WI38 (cell line): ENCODE results near the gene RFK.
A peak's percentile ranks its signal among the peaks of the same experiment; 100 is the strongest.

Source experiments
- H3K4me3 ChIP-seq: 2 replicates; pipeline ENCODE4 v1.5.1; 2011; ENCODE audit warnings: low read depth, mild to moderate bottlenecking, control low read depth, low read length
- TF ChIP-seq, protein P1 (sequence below): IDR thresholded peaks from 2 replicates; pipeline ENCODE4 v1.5.1; 2012; ENCODE audit warnings: low read depth, mild to moderate bottlenecking, control low read depth, low read length

RFK gene

DNA sequence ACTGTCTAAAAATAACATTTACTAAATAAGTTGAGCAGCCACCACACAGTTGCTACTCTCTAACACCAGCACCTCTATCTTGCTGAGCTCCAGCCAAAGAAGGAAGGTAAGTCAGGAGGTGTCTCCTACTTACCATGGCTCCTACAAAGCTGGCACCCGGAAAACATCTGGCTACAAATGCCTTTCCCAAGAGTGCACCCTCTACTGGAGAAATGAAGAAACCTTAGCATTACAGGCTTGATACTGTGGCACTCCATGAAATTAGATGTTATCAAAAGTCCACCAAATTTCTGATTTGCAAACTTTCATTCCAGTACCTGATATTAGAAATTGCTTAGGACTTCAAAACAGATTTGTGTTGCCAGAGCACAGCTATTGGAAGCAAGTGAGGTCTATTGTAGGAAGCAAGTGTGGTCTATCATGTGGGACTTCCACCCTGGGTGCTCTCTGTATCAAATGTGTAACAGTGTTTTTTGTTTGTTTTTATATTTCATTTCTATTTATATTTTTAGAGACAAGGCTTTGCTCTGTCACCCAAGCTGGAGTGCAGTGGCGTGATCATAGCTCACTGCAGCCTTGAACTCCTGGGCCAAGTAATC lies 25.7 kb upstream of the RFK start:
- TF ChIP-seq, protein P1, sequence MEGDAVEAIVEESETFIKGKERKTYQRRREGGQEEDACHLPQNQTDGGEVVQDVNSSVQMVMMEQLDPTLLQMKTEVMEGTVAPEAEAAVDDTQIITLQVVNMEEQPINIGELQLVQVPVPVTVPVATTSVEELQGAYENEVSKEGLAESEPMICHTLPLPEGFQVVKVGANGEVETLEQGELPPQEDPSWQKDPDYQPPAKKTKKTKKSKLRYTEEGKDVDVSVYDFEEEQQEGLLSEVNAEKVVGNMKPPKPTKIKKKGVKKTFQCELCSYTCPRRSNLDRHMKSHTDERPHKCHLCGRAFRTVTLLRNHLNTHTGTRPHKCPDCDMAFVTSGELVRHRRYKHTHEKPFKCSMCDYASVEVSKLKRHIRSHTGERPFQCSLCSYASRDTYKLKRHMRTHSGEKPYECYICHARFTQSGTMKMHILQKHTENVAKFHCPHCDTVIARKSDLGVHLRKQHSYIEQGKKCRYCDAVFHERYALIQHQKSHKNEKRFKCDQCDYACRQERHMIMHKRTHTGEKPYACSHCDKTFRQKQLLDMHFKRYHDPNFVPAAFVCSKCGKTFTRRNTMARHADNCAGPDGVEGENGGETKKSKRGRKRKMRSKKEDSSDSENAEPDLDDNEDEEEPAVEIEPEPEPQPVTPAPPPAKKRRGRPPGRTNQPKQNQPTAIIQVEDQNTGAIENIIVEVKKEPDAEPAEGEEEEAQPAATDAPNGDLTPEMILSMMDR, result peak; percentile 53
- no peak overlapping the region for H3K4me3 ChIP-seq

DNA sequence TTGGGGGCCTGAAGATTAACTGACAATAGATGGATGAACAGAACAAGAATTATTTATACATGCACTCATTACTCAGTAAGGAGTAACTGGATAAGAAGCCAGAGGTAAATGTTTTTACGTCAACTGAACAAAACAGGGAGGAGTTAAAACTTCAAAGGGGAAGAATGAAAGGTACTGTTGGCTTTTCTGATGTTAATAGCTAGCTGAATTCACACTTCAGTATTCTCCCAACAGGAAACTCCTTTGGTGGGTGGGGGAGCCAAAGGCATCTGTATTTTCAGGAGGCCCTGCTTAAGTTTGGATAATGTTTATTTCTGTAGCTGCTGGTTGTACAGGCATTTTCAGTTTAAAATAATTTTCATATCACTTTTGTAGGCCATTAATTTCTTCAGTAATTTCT lies 23.2 kb upstream of the RFK start:
- TF ChIP-seq, protein P1, result no peak

DNA sequence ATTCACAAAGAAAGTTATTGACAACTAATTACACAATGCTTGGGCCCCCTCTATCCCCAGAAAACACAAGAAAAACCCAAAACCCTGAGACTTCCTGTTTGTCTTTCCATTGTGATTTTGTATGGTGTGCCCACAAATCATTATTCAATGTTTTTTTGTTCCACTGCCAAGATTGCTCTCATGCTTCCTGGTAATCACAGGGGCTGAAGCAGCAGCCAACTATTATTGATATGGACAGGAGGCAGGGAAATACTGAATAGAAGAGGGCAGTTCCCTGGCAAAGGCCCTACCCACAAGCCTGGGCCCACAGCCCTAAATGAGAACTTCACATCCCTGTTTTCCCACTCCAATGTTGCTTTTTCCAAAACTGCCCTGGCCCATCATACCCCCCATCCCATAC lies 21.5 kb upstream of the RFK start:
- H3K4me3 ChIP-seq, result no peak overlapping the region

More for the DNA sequence above, 23.2 kb upstream of the RFK start:
- no peak overlapping the region for H3K4me3 ChIP-seq

DNA sequence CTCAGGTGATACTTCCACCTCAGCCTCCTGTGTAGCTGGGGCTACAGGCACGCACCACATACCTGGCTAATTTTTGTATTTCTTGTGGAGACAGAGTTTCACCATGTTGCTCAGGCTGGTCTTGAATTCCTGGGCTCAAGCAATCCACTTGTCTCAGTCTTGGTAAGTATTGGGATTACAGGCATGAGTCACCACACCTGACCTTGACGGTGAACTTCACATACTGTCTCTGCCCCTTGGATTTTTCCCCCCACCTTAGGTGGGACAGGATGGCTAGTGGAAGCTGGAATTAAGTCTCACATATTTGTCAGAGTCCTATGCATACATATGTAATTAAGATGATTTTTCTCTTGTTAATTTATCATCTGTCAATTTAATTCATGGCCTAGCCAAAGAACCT lies 20.9 kb upstream of the RFK start:
- H3K4me3 ChIP-seq, result no peak overlapping the region
- TF ChIP-seq, protein P1, result no peak

More for the DNA sequence above, 21.5 kb upstream of the RFK start:
- TF ChIP-seq, protein P1, result no peak

DNA sequence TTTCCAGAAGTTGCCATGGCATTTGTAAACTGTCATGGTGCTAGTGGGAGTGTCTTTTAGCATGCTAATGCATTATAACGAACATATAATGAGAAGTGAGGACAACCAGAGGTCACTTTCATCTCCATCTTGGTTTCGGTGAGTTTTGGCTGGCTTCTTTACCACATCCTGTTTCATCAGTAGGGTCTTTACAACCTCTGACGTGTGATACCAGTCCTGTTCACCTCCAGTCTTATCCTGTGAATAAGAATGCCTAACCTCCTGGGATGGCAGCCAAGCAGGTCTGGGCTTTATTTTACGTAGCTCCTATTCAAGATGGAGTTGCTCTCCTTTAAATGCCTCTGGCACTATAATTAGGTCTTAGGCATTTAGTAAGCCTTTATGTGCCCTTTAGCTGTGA lies 20.4 kb upstream of the RFK start:
- no peak overlapping the region for H3K4me3 ChIP-seq
- TF ChIP-seq, protein P1, result no peak

DNA sequence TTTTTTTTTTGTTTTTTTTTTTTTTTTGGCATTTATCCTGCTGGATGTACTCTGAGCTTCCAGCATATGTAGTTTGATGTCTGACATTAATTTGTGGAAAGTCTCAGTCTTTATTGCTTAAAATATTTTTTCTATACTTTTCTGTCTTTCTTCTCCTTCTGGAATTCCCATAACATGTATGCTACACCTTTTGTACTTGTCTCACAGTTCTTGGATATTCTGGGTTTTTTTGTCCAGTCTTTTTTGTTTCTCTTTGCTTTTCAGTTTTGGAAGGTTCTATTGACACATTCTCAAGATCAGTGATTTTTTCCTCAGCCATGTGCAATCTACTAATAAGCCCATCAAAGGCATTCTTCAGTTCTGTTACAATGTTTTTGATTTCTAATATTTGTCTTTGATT lies 19.4 kb upstream of the RFK start:
- no peak overlapping the region for H3K4me3 ChIP-seq
- TF ChIP-seq, protein P1, result no peak

DNA sequence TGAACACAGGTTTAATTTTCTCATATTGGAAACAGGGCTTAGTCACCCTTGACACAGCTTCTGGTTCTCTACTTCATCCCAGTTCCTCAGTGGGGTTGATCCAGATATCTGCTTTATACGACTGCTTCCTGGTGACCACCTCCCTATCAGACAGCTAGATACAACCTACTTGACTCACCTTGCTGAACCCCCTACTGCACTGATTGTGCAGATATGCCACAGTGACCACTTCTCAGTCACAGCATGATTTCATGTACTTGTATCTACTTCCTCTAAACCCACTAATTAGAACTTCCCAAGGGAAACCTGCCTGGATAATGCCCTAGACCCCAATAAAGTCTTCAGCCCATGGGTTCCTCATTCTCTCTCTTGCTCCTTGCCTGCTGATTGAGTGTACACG lies 18.4 kb upstream of the RFK start:
- TF ChIP-seq, protein P1, result no peak
- H3K4me3 ChIP-seq, result no peak overlapping the region
